GM03348 (cell line): ENCODE results near the gene JARID2.

Experiments used
- DNase-seq: peaks from one replicate; pipeline ENCODE4 v3.0.0; 2012; ENCODE audit warnings: low spot score

The JARID2 gene

GRCh38 chr6:15491255-15491985, 245.6 kb downstream of the JARID2 start:
- peak; percentile 85 for DNase-seq

- DNase-seq, result no peak
These were observed 246.1 kb downstream of the JARID2 start for GRCh38 chr6:15491986-15492269.

GRCh38 chr6:15493437-15494168, 247.7 kb downstream of the JARID2 start:
- DNase-seq, result peak; percentile 41

- peak; percentile 73 for DNase-seq
These were observed 249.6 kb downstream of the JARID2 start for GRCh38 chr6:15495375-15495901.

- no peak for DNase-seq
These were observed 250.7 kb downstream of the JARID2 start for GRCh38 chr6:15496345-15497131.

- DNase-seq, result no peak
These were observed 252.8 kb downstream of the JARID2 start for GRCh38 chr6:15498640-15499039.

- no peak for DNase-seq
These were observed 253.3 kb downstream of the JARID2 start for GRCh38 chr6:15499125-15499524.

- DNase-seq, result no peak
These were observed 253.7 kb downstream of the JARID2 start for GRCh38 chr6:15499591-15499990.

- DNase-seq, result no peak
These were observed 254.3 kb downstream of the JARID2 start for GRCh38 chr6:15500078-15500740.

- no peak for DNase-seq
These were observed 255.3 kb downstream of the JARID2 start for GRCh38 chr6:15500901-15501825.

- peak; percentile 35 for DNase-seq
These were observed 256.1 kb downstream of the JARID2 start for GRCh38 chr6:15501826-15502445.

GRCh38 chr6:15502446-15503345, 256.8 kb downstream of the JARID2 start:
- DNase-seq, result no peak

GRCh38 chr6:15503346-15503680, 257.4 kb downstream of the JARID2 start:
- no peak for DNase-seq

GRCh38 chr6:15504040-15504495, 258.2 kb downstream of the JARID2 start:
- peak; percentile 33 for DNase-seq

GRCh38 chr6:15504581-15505350, 258.9 kb downstream of the JARID2 start:
- DNase-seq, result peak; percentile 92

- no peak for DNase-seq
These were observed 259.6 kb downstream of the JARID2 start for GRCh38 chr6:15505463-15505918.

GRCh38 chr6:15506066-15506465, 260.2 kb downstream of the JARID2 start:
- DNase-seq, result no peak

- DNase-seq, result no peak
These were observed 261.4 kb downstream of the JARID2 start for GRCh38 chr6:15507221-15507620.

- no peak for DNase-seq
These were observed 261.9 kb downstream of the JARID2 start for GRCh38 chr6:15507746-15508145.
